ENCODE measurements around the gene HIVEP3.

The HIVEP3 gene

DNA sequence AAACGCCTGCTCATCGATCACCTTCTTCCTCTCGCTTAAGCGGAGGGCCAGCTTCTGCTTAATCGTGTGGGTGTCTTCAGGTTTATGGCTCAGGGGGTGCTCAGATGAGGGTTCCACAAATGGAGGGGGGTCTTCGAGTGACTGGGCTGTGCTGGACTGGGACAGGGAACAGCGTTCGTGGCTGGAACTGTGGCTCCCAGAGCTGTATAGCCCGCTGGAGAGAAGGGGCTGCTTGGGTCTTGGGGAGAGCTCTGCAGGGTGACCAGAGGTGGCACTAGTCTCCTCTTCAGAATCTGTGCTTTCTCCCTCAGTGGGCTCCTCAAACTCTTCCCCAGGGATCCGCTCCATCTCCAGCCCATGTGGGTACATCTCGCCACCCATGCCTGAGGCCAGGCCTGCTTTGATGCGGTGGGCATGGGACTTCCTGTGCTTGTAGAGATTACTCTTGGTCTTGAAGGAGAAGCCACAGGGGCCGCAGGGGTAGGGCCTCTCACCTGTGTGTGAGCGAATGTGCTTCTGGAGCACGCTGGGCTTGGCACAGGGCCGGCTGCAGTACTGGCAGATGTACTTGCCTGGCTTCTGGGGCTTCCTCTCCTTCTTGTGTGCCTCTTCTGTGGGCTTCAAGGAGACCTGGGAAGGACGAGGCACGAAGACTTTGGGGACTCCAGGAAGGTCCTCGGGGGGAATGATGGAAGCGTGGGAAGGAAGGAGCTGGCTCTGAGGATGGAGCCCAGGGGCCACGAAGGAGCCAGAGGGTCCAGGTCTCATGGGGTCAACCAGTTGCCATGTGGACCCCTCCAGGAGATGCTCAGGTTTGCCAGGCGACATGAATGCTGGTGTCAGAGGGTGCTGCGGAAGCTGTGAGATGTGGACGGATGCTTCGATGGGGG lies 334.8 kb downstream of the HIVEP3 start:
- no peak for TF ChIP-seq TCF12 (IDR thresholded peaks at IDR 0.05; ENCODE audit: low read depth)
- no peak for TF ChIP-seq CREB1 (IDR thresholded peaks at IDR 0.05; ENCODE audit: low read depth)
- TF ChIP-seq EGR1 (IDR thresholded peaks at IDR 0.05): no peak
- TF ChIP-seq, protein P1, sequence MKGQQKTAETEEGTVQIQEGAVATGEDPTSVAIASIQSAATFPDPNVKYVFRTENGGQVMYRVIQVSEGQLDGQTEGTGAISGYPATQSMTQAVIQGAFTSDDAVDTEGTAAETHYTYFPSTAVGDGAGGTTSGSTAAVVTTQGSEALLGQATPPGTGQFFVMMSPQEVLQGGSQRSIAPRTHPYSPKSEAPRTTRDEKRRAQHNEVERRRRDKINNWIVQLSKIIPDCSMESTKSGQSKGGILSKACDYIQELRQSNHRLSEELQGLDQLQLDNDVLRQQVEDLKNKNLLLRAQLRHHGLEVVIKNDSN (IDR thresholded peaks at IDR 0.05): no peak
- TF ChIP-seq RAD21 (IDR thresholded peaks at IDR 0.05; ENCODE audit: low read depth): no peak
- no peak for TF ChIP-seq CEBPB (IDR thresholded peaks at IDR 0.05)
- TF ChIP-seq NFIC (IDR thresholded peaks at IDR 0.05): no peak
- TF ChIP-seq ZBTB7A (IDR thresholded peaks at IDR 0.05; ENCODE audit: low read depth): no peak
- no peak for TF ChIP-seq FOXM1 (IDR thresholded peaks at IDR 0.05; ENCODE audit: borderline replicate concordance, low read depth)
- no peak for TF ChIP-seq YY1 (IDR thresholded peaks at IDR 0.05; ENCODE audit: low read depth)
- TF ChIP-seq TEAD4 (IDR thresholded peaks at IDR 0.05): no peak
- TF ChIP-seq, protein P2, sequence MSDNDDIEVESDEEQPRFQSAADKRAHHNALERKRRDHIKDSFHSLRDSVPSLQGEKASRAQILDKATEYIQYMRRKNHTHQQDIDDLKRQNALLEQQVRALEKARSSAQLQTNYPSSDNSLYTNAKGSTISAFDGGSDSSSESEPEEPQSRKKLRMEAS (IDR thresholded peaks at IDR 0.05): no peak
- TF ChIP-seq, protein P3, sequence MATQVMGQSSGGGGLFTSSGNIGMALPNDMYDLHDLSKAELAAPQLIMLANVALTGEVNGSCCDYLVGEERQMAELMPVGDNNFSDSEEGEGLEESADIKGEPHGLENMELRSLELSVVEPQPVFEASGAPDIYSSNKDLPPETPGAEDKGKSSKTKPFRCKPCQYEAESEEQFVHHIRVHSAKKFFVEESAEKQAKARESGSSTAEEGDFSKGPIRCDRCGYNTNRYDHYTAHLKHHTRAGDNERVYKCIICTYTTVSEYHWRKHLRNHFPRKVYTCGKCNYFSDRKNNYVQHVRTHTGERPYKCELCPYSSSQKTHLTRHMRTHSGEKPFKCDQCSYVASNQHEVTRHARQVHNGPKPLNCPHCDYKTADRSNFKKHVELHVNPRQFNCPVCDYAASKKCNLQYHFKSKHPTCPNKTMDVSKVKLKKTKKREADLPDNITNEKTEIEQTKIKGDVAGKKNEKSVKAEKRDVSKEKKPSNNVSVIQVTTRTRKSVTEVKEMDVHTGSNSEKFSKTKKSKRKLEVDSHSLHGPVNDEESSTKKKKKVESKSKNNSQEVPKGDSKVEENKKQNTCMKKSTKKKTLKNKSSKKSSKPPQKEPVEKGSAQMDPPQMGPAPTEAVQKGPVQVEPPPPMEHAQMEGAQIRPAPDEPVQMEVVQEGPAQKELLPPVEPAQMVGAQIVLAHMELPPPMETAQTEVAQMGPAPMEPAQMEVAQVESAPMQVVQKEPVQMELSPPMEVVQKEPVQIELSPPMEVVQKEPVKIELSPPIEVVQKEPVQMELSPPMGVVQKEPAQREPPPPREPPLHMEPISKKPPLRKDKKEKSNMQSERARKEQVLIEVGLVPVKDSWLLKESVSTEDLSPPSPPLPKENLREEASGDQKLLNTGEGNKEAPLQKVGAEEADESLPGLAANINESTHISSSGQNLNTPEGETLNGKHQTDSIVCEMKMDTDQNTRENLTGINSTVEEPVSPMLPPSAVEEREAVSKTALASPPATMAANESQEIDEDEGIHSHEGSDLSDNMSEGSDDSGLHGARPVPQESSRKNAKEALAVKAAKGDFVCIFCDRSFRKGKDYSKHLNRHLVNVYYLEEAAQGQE (IDR thresholded peaks at IDR 0.05; ENCODE audit: low read depth): no peak

DNA sequence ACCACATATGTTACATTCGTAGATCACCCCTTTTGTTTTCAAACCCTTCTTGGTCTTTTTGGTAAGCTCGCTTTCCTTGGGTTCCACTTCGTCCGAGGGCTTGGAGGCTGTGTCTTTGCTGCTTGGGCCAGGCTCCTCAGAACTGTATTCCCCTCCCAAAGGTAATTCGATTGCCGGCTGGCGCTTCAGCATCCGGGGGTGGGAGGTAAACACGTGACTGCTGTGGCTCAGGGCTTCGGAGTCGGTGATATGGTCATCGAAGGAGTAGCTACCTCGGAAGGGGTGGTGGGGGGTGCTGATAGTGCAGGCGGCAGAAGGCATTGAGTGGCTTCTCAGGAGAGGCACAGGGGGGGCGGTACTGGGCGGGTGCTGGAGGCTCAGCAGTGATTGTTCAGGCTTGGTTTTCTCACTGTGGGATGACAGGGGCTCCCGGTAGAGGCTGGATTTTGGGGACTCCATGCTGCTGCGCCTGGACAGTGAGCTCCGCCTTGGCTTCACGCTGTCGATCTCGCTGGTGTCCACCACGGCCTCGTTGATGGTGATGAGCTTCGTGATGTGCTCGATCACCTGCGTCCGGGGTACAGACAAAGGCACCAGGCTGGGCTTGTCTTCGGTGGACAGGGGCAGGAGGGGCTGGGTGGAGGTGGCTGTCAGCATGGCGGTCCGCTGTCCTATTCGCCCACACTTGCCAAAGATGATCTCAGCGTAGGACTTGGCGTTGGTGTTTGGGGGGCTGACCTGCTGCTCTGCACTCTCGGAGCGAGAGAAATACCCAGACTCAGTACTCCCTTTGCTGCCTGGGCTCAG lies 335.7 kb downstream of the HIVEP3 start:
- TF ChIP-seq RAD21 (IDR thresholded peaks at IDR 0.05; ENCODE audit: low read depth) (no peak), NFIC (IDR thresholded peaks at IDR 0.05) (no peak), CEBPB (IDR thresholded peaks at IDR 0.05) (no peak), TEAD4 (IDR thresholded peaks at IDR 0.05) (no peak), YY1 (IDR thresholded peaks at IDR 0.05; ENCODE audit: low read depth) (no peak)
- TF ChIP-seq, protein P3 (IDR thresholded peaks at IDR 0.05; ENCODE audit: low read depth): no peak
- TF ChIP-seq, protein P2 (IDR thresholded peaks at IDR 0.05): no peak
- TF ChIP-seq, protein P1 (IDR thresholded peaks at IDR 0.05): no peak

DNA sequence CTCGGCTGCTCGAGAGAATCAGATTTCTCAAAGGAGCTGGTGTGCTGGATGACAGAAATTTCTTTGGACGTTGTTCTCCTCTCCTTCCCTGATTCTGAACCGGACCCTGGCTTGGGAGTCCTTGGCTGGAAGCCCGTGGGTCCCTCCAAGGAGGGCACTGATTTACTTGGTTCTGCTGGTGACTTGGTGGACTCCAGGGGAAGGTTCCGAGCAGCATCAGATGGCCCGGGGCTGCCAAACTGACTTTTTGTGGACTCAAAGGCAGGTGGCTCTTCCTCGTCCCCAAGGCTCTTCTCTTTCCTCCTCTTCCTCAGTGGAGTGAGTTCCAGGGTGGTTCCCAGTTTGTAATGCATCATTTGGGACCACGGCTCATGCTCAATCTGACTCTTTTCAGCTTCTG lies 336.4 kb downstream of the HIVEP3 start:
- no peak for TF ChIP-seq YY1 (IDR thresholded peaks at IDR 0.05; ENCODE audit: low read depth)
- no peak for TF ChIP-seq TCF12 (IDR thresholded peaks at IDR 0.05; ENCODE audit: low read depth)
- TF ChIP-seq FOXM1 (IDR thresholded peaks at IDR 0.05; ENCODE audit: borderline replicate concordance, low read depth): no peak
- TF ChIP-seq TAF1 (IDR thresholded peaks at IDR 0.05; ENCODE audit: low read depth): no peak
- TF ChIP-seq RAD21 (IDR thresholded peaks at IDR 0.05; ENCODE audit: low read depth): no peak
- TF ChIP-seq, protein P3 (IDR thresholded peaks at IDR 0.05; ENCODE audit: low read depth): no peak
- no peak for TF ChIP-seq ZBTB7A (IDR thresholded peaks at IDR 0.05; ENCODE audit: low read depth)
- no peak for TF ChIP-seq TEAD4 (IDR thresholded peaks at IDR 0.05)
- TF ChIP-seq NFIC (IDR thresholded peaks at IDR 0.05): no peak
- TF ChIP-seq EP300 (IDR thresholded peaks at IDR 0.05; ENCODE audit: borderline replicate concordance): no peak
- no peak for TF ChIP-seq EGR1 (IDR thresholded peaks at IDR 0.05)
- no peak for TF ChIP-seq CREB1 (IDR thresholded peaks at IDR 0.05; ENCODE audit: low read depth)
- TF ChIP-seq, protein P1 (IDR thresholded peaks at IDR 0.05): no peak
